GM12892 (cell line): Measurements from ENCODE around the gene KCNC1.

ENCODE experiments used
- POLR2A ChIP-seq: IDR thresholded peaks from 2 replicates; pipeline ENCODE4 v1.6.1; 2011; ENCODE audit warnings: low read depth, low read length, control low read depth
- POLR2AphosphoS5 ChIP-seq: IDR thresholded peaks from 2 replicates; pipeline ENCODE4 v1.6.1; 2011; ENCODE audit warnings: low read depth, low read length, control low read depth

GRCh38 chr11:17796154-17796553, 61.6 kb downstream of the KCNC1 start:
- TF ChIP-seq POLR2A, result no peak
- no peak for TF ChIP-seq POLR2AphosphoS5
